Stimulated activated naive CD8-positive, alpha-beta T cell treated with anti-CD3 and anti-CD28 coated beads, Interleukin-15, Interleukin-2, amounts not matched to agents 100 U/mL and 50 U/mL, for 24 hours (primary cell): ENCODE measurements around the gene EPHB6.

Experiments
- ATAC-seq: fragments of 150-1000 bp; cut with Tn5 transposase; one replicate; pipeline ENCODE4 v1.10.0; 2021
- DNase-seq: peaks from one replicate; pipeline ENCODE4 v3.0.0; 2021

The EPHB6 gene

GRCh38 chr7:142880876-142881505 lies 26.1 kb downstream of the EPHB6 start:
- DNase-seq: peak; percentile 50
- ATAC-seq: no peak

GRCh38 chr7:142881586-142882337 lies 26.9 kb downstream of the EPHB6 start:
- DNase-seq: no peak
- ATAC-seq: no peak

GRCh38 chr7:142882338-142882678 lies 27.4 kb downstream of the EPHB6 start:
- DNase-seq (no peak), ATAC-seq (no peak)

GRCh38 chr7:142883145-142883544 lies 28.3 kb downstream of the EPHB6 start:
- DNase-seq (no peak), ATAC-seq (no peak)

GRCh38 chr7:142883571-142884285 lies 28.9 kb downstream of the EPHB6 start:
- no peak for ATAC-seq
- no peak for DNase-seq

- no peak for DNase-seq
- no peak for ATAC-seq
Measured at GRCh38 chr7:142884286-142884640, 29.4 kb downstream of the EPHB6 start.

- no peak for DNase-seq
- ATAC-seq: no peak
Measured at GRCh38 chr7:142885311-142886230, 30.7 kb downstream of the EPHB6 start, which contains the start of gene TRPV6. Gene TRPV6, minus strand, starts transcription at chr7:142885745.

GRCh38 chr7:142886866-142887265 lies 32.0 kb downstream of the EPHB6 start:
- no peak for ATAC-seq
- no peak for DNase-seq

GRCh38 chr7:142887282-142888015 lies 32.6 kb downstream of the EPHB6 start:
- DNase-seq (no peak), ATAC-seq (no peak)

GRCh38 chr7:142889816-142890215 lies 34.9 kb downstream of the EPHB6 start:
- no peak for DNase-seq

GRCh38 chr7:142890874-142891485 lies 36.1 kb downstream of the EPHB6 start:
- ATAC-seq (no peak), DNase-seq (no peak)

More at GRCh38 chr7:142889816-142890215, 34.9 kb downstream of the EPHB6 start:
- no peak for ATAC-seq

- no peak for ATAC-seq
- no peak for DNase-seq
Measured at GRCh38 chr7:142891490-142892082, 36.7 kb downstream of the EPHB6 start.

GRCh38 chr7:142892951-142893350 lies 38.1 kb downstream of the EPHB6 start:
- no peak for ATAC-seq
- no peak for DNase-seq

- ATAC-seq (no peak), DNase-seq (no peak)
Measured at GRCh38 chr7:142894112-142894984, 39.5 kb downstream of the EPHB6 start.

GRCh38 chr7:142894985-142895593 lies 40.2 kb downstream of the EPHB6 start:
- DNase-seq (no peak), ATAC-seq (no peak)

- DNase-seq: no peak
- ATAC-seq: no peak
Measured at GRCh38 chr7:142896151-142896550, 41.3 kb downstream of the EPHB6 start.

- DNase-seq (no peak), ATAC-seq (no peak)
Measured at GRCh38 chr7:142896741-142897379, 42.0 kb downstream of the EPHB6 start.

- ATAC-seq (no peak), DNase-seq (no peak)
Measured at GRCh38 chr7:142897691-142898090, 42.8 kb downstream of the EPHB6 start.
